Hematopoietic multipotent progenitor cell treated with erythropoietin and hydrocortisone succinate and interleukin-3 and kit ligand, for 4 days (in vitro differentiated cells): Measurements from ENCODE around the gene CFAP57.

ENCODE experiments used
- DNase-seq: peaks from one replicate; pipeline ENCODE4 v3.0.0-alpha.2; 2015

CFAP57 gene

DNA sequence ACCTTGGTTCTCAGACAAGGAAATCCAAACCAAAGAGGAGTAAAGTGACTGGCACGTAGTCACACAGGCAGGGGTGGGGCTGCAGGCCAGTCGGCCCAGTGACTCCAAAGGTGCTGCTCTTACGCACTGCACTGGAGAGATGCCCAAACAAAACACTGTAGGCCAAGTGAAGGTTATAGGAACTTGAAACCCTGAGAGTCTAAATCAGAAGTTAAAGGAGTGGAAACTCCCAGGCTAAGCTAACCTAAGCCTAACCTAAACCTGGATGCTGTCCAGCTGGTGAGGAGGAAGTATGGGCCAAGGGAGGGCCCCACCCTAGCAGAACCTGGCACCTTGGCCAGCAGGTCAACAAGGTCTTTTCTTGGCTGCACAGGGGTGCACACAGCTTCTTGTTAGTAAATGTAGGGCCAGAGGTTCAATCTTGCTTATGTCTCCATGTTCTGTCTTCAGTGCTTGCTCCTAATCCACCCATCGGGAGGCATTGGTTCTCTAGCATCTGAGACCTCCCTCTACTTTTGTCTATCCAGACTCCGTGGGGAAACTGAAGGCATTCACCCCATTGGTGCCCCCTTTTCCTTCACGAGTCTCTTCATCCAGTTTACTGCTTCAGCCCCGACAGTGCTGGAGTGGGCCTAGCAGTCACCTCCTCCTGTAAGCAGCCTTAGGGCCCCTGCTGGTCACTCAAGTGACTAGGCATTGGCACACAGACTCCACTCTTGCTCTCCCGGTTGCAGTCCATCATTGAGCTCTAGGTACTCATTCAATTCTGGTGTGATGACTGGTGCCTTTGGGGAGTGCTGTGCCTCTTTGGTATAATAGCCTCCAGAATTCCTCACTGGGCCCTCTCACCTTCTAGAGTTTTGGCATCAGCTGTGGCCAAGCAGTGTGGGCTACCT lies 84.8 kb downstream of the CFAP57 start:
- DNase-seq: no peak

DNA sequence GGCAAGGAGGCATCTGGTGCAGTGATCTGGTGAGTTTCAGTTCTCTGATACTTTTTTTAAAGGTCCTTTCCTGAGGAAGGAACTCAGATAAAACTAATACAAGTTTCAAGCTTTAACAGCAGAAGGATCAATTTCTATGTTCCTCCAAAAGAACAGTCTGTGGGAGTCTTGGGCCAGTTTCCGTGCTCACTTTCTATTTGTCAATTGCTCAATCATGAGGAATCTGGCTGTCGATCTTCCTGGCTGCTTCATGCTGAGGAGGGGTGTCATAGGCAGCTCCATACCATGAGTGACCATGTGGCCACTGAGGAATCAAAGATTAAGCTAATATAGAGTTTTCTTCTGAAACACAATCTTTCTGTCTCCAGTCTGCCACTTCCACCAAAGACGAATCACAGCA lies 86.2 kb downstream of the CFAP57 start:
- DNase-seq: no peak

DNA sequence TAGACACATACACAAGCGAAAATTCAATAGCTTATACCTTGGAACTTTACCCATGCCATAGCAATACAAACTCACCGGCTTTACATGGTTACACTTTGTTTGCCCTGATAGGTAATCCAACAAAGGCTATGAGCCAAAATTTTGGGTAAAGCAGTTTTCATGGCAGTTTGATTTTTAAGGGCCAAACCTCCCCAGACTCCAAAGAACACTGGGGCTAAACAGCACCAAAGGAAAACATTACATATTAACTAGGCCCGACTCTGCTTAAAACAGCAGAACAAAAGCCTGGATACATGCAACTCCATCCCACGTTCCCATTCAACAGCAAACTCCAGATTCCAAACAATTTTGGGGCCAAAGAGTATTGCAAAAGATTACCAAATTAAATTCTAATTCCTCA lies 93.3 kb downstream of the CFAP57 start:
- no peak for DNase-seq

DNA sequence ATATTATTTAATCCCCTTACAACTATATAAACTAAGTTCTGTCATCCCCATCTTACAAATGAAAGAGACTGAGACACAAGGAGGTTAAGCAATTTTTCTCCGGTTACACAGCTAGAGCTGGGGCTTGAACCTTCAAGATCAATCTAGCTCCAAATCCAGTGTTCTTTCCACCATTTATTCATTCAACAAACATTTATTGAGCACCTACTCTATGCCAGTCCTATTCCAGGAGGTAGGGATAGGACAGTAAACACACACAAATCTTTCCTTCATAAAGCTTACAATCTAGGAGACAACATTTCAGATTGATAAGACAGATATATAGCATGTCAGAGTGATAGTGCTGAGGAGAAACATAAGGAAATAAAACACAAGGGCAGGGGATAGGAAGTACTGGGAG lies 94.8 kb downstream of the CFAP57 start:
- DNase-seq: no peak

DNA sequence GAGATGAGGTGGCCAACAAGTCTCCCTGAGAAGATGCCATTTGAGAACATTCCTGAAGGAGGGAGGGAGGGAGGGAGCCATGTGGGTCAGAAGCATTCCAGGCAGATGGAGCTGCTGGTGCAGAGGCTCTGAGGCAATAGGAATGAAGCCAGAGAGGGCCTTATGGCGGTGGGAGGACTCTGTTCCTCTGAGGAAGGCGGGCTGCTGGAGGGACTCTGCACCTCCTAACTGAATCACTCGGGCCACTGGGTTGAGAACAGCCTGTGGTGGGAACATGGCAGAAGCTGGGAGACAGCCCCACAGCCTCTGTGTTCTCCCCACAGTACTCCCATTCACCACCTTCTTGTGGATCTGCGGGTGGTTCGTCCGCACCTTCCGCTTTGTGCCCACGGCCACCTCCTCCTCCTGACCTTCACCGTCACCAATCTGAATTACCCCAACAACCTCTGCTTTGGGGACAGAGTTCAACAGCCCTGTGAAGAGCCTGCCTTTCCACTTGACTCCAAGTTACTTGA lies 95.2 kb downstream of the CFAP57 start:
- no peak for DNase-seq

DNA sequence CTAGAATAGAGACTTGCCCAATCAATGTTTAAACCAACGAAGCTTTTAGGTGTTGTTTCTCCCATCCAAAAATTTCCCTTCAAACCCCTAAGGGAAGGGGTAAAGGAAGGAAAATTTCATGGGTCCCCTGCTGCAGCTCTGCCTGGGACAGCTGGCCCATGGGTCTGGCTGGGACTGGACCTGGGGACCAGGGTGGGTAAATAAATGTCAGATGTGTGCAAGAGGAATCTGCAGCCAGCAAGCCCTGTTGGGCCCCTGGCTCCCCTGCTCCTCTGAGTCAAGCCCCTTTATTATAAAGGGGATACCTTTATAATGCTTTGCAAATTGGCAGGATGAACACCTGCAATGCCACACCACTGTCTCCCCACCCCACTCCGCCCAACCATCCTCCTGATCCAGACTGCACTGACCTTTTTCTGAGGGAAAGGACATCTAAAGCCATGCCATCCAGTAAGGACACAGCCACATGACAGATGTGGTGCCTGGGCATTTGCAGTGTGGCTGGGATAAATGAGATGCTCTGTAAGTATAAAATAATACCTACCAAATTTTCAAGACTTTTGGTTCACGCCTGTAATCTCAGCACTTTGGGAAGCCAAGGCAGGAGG lies 95.8 kb downstream of the CFAP57 start:
- no peak for DNase-seq

DNA sequence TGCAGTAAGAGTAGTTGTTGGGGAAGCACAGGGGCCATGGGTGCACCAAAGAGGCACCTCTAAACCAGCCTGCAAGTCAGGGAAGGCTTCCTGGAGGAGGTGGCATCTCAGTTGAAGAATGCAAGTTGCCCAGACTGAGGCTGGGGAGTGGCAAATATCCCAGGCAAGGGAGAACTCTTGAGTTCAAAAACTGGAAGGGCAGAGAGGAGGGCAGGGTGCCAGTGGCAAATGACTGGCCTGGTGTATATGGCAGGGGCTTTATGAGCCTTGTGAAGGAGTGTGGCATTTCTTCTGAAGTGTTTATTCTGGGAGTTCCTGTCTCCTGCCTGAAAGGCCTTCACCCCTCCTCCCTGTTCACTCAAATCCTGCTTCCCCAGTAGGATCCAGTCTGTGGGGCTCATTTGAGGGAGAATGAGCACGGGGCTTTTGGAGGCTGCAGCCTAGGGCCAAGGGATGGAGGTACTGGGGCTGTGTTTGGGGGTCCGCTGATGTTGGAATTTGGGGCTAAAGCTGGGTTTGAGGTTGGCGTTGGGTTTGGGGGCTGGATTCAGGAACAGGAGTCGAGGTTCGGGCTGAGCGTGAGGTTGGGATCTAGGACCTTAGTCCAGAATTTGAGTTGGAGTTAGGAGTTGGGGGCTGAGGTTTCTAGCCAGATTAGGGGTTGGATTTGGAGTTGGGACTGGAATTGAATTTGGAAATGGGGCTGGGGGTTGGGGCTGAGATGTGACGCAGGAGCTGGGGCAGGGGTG lies 97.7 kb downstream of the CFAP57 start, which contains the start of gene TMEM125:
Gene TMEM125 (plus strand): TSS at position 357 of the 749 bp plus-strand sequence. CDS start 2,740 bp downstream, outside the sequence.
- no peak for DNase-seq

DNA sequence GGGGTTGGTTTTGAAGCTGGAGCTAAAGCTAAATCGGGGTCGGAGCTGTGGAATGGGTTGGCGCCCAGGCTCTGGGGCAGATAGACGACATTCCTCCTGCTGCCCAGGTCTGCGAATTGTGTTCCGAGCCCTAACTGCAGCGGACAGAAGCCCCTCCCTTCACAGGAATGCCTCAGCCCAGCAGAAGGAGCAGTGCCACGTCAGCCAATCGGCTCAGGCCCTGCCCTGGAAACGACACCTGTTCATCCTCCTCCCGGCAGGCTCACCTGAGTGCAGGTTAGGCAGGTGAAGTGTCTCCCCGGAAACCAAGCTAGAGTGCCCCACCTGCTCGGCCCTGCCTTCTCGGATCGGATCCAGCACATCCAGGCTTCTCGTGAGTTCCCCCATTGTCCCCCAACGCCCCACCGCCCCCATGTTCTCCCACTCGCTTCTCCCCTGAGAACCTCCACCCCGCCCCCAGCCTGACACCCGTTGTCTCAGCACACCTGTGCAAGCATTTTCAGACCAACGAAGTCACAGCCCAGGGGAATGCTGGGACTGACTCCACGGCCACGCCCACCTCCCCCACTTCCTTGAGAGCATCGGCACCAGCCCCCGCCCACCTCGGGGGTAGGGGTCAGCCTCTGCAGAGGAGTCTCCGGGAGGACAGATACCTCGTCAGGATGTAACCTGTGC lies 98.4 kb downstream of the CFAP57 start:
- no peak for DNase-seq

DNA sequence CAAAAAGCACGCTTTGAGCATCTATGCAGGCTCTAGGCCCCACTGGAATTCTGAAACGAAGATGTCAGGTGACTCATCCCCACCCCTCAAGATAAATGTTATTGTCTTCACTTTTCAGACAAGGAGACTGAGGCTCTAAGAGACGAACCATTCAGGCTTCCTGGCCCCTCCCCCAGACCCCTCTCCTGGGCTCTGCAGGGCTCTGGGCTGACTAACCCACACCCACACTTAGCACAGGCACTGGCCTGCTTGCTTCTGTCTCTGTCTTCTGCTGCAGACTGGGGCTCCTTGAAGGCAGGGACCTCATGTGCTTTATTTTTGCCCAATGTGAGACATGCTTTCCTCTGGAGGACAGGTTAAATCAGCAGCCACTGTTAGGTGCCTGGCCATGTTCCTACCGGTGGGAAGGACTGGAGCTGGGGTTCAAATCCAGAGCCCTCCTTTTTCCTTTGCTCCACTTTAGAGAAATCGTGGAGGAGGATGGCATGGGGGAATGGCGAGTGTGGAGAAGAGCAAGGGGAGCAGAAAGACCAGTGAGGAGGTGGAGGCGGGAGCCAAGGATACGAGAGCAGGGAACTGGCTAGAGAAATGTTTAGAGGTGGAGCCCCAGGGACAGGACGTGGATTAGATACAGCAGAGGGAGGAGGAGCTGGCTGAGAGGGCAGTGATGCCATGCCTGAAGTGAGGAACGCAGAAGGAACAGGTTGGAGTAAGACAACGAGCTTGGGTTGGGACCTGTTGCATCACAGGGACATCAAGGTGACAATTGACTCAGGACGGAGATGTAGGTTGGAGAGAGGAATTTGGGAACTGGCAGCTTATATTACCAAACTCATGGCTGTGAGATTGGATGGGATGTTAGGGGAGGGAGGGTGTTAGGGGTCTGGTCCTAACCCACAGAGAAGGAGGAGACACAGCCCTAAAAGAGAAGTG lies 99.3 kb downstream of the CFAP57 start:
- no peak for DNase-seq

DNA sequence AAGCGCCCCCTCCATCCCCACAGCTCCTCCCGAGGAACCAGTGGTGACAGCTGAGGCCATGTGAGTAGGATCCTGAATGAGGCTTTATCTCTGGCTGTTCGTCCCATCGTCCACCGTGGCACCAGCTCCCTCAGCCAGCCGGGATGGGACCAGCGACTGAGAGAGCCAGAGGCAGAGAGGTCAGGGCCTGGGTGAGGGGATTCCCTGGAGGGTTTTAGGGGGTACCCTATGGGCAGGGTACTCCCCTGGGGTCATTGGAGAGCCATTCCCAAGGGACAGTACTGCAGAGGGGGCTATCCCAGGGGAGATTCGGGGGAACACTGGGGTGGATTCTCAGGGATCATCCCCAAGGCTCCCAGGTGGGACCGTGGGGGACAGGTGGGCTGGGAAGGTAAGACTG lies 100.0 kb downstream of the CFAP57 start:
- DNase-seq: no peak

DNA sequence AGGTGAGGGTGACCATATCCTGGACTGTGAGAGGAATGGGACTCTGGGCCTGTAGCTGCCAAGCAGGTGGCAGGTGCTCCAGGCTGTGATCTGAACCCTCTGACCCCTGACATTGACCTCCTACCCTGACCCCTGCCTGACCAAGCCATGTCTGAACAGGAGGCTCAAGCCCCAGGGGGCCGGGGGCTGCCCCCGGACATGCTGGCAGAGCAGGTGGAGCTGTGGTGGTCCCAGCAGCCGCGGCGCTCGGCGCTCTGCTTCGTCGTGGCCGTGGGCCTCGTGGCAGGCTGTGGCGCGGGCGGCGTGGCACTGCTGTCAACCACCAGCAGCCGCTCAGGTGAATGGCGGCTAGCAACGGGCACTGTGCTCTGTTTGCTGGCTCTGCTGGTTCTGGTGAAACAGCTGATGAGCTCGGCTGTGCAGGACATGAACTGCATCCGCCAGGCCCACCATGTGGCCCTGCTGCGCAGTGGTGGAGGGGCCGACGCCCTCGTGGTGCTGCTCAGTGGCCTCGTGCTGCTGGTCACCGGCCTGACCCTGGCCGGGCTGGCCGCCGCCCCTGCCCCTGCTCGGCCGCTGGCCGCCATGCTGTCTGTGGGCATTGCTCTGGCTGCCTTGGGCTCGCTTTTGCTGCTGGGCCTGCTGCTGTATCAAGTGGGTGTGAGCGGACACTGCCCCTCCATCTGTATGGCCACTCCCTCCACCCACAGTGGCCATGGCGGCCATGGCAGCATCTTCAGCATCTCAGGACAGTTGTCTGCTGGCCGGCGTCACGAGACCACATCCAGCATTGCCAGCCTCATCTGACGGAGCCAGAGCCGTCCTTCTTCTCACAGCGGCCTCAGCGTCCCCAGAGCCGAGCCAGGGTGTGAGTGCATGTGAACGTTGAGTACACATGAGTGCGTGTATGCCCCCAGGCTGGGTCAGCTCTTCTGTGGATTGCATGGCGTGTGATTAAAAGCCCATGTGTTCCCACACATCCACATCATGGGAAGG lies 100.7 kb downstream of the CFAP57 start:
- DNase-seq: no peak

DNA sequence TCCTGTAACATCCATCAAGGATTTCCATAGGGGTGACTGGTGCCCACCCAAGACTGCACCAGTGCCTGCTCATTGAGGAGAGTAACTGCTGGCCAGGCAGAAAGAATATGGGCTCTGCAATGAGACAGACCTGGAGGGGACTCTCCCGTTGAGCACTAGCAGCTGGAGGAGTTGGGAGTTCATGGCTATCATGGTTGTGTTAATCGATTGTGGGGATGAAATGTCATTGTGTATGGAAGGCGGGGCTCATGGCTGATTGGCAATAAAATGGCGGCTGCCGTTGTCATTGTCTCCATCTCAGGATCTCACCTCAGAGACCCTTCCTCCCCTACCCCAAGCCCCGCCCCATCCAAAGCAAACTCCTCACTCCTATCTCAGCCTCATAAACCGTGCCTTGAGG lies 101.6 kb downstream of the CFAP57 start:
- no peak for DNase-seq

DNA sequence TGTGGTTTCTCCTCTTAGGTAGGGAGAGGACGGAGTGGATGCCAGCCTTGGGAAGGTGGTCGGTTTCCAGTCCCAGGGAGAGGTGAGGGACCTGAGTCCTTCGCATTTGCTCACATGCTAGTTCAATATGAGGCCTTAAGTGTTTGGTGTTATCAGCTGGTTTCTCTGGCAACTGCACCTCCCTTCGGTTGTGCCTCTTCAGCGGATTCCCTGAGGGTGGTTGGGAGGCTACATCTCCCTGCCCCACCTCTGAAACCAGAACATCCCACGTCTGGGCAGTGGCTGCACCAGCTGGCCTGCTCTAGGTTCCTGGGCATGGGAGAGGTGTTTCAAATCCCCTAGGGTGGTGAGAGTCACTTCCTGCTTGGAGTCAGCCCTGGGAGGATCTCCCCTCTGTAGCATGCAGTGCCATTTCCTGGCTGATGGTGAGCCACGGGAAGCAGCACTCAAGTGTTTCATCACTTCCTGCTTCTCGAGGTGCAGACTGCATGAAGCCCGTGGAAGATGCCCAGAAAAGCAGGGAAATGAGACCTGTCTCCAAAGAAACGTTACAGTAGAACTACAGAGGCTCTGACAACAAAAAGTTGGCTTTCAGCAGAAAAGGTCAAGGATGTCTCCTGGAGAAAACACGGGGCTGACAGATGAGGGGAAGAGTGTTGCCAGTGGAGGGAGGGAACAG lies 102.1 kb downstream of the CFAP57 start:
- peak; percentile 57 for DNase-seq

DNA sequence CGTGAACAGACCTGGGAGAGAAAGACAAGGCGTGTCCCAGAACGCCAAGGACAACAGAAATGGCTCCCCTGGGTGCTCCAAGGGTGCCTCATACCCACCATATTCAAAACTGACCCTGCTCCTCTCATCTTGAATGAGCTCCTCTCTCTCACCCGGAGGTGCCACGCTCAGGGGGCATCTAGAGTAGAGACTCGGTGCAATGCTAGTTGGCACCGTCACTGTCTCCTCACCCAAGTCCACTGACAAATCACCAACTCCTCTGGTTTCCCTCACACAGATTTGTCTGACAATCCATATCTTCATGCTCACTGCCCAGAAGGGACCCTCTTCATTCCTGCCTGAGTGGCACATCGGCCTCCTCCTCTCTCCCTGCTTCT lies 102.7 kb downstream of the CFAP57 start:
- DNase-seq: no peak

DNA sequence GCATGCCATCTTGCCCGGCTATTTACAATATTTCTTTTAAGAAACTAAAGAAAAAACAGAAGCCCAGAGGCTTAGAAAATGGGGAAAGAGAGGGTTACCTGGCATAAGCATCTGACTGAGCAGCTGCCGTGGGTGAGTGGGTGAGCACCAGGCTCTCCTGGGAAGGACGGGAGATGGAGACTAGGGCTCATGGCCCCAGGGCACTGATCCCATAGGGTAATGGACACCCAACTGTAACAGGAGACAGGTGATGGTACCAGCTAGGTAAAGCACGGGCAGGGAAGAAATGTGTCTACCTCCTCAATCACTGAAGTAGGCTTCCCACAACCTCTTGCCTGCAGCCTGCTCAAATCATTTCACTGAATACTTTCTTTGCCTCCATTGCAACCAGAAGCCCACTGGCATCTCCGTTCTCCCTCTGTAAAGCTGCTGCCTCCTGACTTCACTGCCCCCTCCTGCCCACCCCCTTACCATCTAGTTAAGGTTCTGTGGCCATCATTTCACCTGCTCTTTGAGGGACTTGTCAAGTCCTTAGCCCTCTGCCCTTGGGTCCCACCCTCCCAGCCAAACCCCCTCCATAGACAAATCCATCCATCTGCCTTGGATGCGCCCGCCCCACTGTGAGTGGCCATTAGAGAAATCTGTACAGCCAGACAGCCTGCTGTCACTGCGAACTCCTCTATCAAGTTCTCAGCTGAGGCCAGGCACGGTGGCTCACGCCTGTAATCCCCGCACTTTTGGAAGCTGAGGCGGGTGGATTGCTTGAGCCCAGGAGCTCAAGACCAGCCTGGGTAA lies 103.9 kb downstream of the CFAP57 start:
- no peak for DNase-seq

DNA sequence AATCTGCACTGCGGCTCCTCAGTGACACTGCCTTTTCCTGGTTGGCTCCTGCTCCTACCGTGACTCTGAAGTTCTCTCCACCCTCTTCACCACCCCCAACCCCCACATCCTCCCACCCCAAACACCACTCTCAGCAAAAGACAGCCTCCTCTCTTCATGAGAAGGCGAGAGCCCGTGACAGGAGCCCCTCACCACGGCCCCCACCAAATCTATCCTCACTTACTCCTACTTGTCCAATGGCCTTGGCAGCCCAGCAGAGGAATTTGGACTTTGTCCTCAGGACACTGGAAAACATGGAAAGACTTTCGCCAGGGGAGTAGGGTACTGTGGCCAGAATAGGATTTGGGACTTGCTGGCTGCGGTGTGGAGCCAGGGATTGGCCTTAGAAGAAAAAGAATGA lies 104.5 kb downstream of the CFAP57 start:
- no peak for DNase-seq

DNA sequence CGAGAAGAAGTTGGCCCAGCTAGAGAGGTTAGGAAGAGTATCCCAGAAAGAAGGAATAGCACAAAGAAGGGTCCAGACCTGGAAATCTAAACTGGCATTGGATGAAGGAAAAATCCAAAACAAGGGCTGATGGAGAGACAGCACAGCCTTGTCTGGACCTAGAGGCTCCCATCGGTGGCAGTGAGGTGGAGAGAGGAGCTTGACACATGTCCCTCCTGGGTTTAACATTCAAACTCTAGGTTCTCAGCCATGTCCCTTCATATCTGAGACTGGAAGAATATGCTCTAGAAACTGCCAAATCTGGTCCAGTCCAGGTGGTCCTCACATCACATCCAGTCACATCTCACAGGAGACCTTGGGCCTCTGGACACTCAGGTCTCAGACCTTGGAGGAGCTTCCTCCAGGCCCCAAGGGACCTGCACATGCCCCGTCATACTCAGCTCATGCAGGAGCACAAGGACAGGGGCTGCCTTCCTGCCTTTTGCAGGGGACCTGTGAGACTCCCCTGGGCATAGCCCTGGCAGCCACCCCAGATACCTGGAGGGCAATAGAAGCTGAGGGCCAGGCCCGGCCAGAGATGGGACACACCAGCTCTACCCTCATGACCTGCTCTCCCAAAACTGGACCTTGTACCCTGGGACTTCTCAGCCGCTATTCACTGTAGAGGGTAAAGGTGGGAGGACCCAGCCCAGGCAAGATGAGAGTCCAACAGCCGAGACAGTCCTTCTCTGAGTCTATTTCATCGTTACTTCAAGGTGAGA lies 105.2 kb downstream of the CFAP57 start:
- no peak for DNase-seq

DNA sequence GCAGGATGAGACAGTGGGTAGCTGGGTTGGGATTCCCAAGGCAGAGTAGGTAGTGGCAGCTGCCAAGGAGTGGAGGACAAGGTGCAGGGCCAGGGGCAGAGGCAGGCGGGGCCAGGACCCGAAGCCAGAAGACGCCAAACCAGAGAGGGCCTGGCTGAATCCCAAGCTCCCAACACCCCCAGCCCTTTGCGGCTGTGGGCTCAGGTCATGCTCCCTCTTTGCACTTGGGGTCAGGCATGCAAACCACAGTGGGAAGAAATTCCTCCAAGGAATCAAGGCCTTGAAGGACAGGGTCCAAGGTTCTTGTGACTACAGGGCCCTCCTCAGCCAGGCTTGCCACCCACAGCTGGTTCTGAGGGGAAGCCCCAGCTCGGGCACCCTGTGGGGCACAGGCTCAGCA lies 107.0 kb downstream of the CFAP57 start:
- DNase-seq: no peak
